HG03095 (cell line): ENCODE results near the gene ADA.
"Not testable (repeated sequence)": the region's sequence is repeated elsewhere in the genome, so short reads cannot be mapped to it uniquely, and the experiment has no call there.

Experiments used
- ATAC-seq: cut with Tn5 transposase; IDR thresholded peaks from one replicate; pipeline ENCODE4 v1.9.1; 2021; ENCODE audit warnings: moderate library complexity; ENCODE audit not compliant: unreplicated experiment

ADA gene

GRCh38 chr20:44651684-44652423 is at the start of gene ADA:
Gene ADA (minus strand): TSS chr20:44651699. CDS start chr20:44651607, 92 bp downstream.
- no peak for ATAC-seq

GRCh38 chr20:44700306-44700705 is 48.8 kb upstream of the ADA start:
- ATAC-seq: no peak

- ATAC-seq: no peak
Measured at GRCh38 chr20:44698351-44698750, 46.9 kb upstream of the ADA start.

DNA sequence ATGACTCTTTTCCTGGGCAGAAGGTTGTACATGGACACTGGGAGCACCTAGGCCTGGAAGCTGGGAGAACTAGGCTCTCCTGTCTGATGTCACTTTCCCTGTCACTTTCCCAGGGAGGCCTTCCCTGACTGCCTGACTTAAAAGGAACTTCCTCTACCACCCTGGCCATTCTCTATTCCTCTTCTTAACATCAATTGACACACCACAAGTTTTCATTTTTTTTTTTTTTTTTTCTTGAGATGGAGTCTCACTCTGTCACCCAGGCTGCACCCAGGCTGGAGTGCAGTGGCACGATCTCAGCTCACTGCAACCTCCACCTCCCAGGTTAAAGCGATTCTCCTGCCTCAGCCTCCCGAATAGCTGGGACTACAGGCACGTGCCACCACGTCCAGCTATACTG is 45.5 kb upstream of the ADA start:
- ATAC-seq: not testable (repeated sequence)

DNA sequence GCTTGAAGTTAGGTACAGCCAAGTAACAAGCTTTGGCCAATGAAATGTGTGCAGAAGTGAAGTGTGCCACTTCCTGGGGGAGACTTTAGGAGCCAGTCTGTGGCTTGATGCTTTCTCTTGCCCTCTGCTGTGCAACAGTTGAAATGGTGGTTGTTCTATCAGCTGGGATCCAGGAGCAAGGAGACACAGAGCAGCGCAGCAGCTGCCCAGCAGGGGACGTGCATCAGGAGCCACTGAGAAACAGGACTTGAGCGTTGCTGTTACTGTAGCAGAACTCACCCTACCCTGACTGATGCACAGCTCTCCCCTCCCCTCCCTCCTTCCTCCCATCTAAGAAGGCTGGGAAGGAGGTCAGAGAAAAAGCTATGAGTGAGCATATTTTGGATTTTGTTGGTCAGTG is 44.8 kb upstream of the ADA start:
- ATAC-seq: no peak

GRCh38 chr20:44695674-44696300 is 44.3 kb upstream of the ADA start:
- ATAC-seq: no peak

GRCh38 chr20:44695295-44695673 is 43.8 kb upstream of the ADA start:
- no peak for ATAC-seq

DNA sequence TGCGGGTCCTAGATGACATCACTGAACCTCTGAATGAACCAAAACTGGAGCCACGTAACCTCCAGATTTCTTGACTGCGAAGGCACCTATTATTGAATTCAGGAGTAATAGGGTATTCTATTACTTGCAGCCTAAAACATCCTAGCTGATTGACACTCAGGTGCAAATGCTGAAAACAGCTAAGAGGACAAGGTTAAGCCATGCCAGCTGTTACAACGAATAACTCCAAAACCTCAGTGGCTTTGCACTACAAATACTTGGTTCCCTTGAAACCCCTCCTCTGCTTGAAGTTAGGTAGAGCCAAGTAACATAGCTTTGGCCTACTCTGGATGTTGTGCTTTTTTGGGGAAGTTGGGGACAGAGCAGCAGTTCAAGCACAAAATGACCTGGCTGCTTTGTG is 42.7 kb upstream of the ADA start:
- no peak for ATAC-seq

- ATAC-seq: no peak
Measured at GRCh38 chr20:44693627-44694026, 42.1 kb upstream of the ADA start.

GRCh38 chr20:44692932-44693480 is 41.5 kb upstream of the ADA start:
- no peak for ATAC-seq

DNA sequence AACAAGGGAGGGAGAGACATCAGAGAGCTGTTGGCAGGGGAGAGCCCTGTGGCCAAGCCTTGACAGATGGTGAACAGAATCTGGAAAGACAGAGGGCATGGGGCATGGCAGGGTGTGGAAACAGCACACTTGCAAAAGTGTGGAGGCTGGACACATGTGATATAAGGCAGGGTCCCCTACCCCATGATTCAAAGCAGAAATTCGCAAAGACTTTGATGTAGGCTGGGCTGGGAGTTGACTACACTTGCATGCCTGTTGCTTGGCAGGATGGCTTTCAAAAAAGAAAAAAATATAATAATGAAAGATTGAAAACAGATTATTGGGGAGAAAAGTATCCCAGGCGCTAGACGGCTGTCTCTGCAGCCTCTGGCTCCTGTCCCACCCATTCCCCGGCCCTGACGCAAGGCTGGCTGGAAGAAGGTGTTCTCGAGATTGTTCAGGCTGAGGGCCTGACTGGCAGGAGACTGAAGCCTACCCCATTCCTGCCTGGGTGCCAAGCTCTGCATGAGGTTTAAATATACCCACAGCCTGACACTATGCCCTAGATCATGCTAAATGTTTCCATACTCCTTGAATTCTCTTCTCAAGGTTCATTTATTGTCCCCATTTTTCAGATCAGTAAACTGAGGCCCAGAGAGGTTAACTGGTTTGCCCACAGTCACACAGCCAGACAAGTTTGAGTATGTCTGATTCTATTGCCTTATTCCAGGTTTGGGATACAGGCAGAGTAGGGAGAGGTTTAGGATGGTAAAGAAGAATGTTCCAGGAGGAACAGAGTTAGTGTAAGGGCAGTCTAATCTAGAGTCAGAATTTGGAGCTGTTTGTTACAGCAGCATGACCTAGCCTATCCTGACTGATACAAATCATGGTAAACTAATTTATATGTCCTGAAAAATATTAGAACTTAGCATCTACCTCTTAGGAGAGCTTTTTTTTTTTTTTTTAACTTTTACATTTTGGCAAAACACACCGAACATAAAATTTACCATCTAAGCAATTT is 40.2 kb upstream of the ADA start:
- ATAC-seq: no peak

- no peak for ATAC-seq
Measured at GRCh38 chr20:44690781-44691423, 39.4 kb upstream of the ADA start.

GRCh38 chr20:44689809-44690208 is 38.3 kb upstream of the ADA start:
- ATAC-seq: no peak

GRCh38 chr20:44688053-44688625 is 36.6 kb upstream of the ADA start:
- no peak for ATAC-seq

DNA sequence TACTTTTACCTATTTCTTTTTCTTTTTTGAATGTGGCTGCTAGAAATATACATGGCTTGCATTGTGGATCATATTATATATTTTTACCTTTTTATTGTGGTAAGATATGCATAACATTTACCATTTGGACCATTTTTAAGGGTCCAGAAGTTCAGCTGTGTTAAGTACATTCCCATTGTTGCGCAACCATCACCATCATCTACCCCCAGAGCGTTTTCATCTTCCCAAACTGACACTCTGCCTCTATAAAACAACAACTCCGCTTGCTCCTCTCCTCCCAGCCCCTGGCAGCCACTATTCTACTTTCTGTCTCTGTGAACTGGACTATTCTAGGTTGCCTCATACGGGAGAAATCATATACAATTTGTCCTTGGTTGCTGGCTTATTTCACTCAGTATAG is 35.4 kb upstream of the ADA start:
- no peak for ATAC-seq

GRCh38 chr20:44684047-44684967 is 32.8 kb upstream of the ADA start:
- no peak for ATAC-seq

GRCh38 chr20:44683263-44684046 is 32.0 kb upstream of the ADA start:
- peak; percentile 69 for ATAC-seq

- no peak for ATAC-seq
Measured at GRCh38 chr20:44681796-44682566, 30.5 kb upstream of the ADA start.
